ENCODE measurements around the gene NADSYN1. TPM values are rescaled to one million over a fixed set of nuclear protein-coding genes. Genes with fewer than 3 reads are reported as not detected.
A peak's percentile ranks its signal among the peaks of the same experiment; 100 is the strongest.
"Not testable (repeated sequence)": the region's sequence is repeated elsewhere in the genome, so short reads cannot be mapped to it uniquely, and the experiment has no call there.

Gene NADSYN1
- polyA plus RNA-seq, 3 donors = 44.1 to 162 (median 44.8) TPM

- intact Hi-C loops (cut with micrococcal nuclease); H3K4me3 ChIP-seq (replicated peaks in 1 of 3; ENCODE audit: low read depth in 2 of 3, low read length in 3 of 3); H3K27me3 Mint-ChIP-seq (ENCODE audit: low read depth in 3 of 3); H3K27ac Mint-ChIP-seq; DNase-seq; H3K36me3 Mint-ChIP-seq; H4K20me1 ChIP-seq (ENCODE audit: insufficient read depth, low read length); H3K4me3 Mint-ChIP-seq; H3K79me2 ChIP-seq (ENCODE audit: insufficient read depth, low read length); H3K4me2 ChIP-seq (replicated peaks; ENCODE audit: extremely low read depth, low read length, poor library complexity, severe bottlenecking); H3K27me3 ChIP-seq (ENCODE audit: control insufficient read depth in 2 of 2, insufficient read depth in 2 of 2, low read length in 2 of 2); H3K27ac ChIP-seq (ENCODE audit: low read depth in 1 of 2, low read length in 2 of 2); H3K36me3 ChIP-seq (replicated peaks in 1 of 2; ENCODE audit: control insufficient read depth in 1 of 2, insufficient read depth in 2 of 2, low read length in 2 of 2); H2AFZ ChIP-seq (ENCODE audit: insufficient read depth, low read depth, low read length, poor library complexity, severe bottlenecking); H3K9ac ChIP-seq (ENCODE audit: insufficient read depth, low read length, poor library complexity, severe bottlenecking): not testable (repeated sequence)
- peaks cover 5 to 19% (median 8%) of the 10 kb centered on the region in 7 donors for H3K9me3 Mint-ChIP-seq
- Histone ChIP-seq H3K4me1 (ENCODE audit: control insufficient read depth in 1 of 2, insufficient read depth in 2 of 2, low read length in 2 of 2) (peaks cover 9 to 13% of the 10 kb centered on the region in 2 donors), H3K9me3 (replicated peaks in 1 of 2; ENCODE audit: control insufficient read depth in 1 of 2, insufficient read depth in 1 of 2, low read length in 2 of 2) (peaks cover 0 to 16% of the 10 kb centered on the region in 2 donors)
- 99% methylated on average over 5 of the region's 9 CpGs for WGBS (ENCODE audit: insufficient coverage)
- H3K4me1 Mint-ChIP-seq = peaks cover 15% of the 10 kb centered on the region
Observed at GRCh38 chr11:71540521-71541304, 87.7 kb downstream of the NADSYN1 start.

- Histone ChIP-seq H3K9me3 (replicated peaks in 1 of 2; ENCODE audit: control insufficient read depth in 1 of 2, insufficient read depth in 1 of 2, low read length in 2 of 2) (peaks cover 0 to 31% of the 10 kb centered on the region in 2 donors), H3K9ac (ENCODE audit: insufficient read depth, low read length, poor library complexity, severe bottlenecking) (no peak overlapping the region), H3K79me2 (ENCODE audit: insufficient read depth, low read length) (no peaks in the 10 kb centered on the region), H3K36me3 (replicated peaks in 1 of 2; ENCODE audit: control insufficient read depth in 1 of 2, insufficient read depth in 2 of 2, low read length in 2 of 2) (no peaks in the 10 kb centered on the region), H3K27me3 (ENCODE audit: control insufficient read depth in 2 of 2, insufficient read depth in 2 of 2, low read length in 2 of 2) (no peaks in the 10 kb centered on the region), H3K4me3 (replicated peaks in 1 of 3; ENCODE audit: low read depth in 2 of 3, low read length in 3 of 3) (no peak overlapping the region), H3K27ac (ENCODE audit: low read depth in 1 of 2, low read length in 2 of 2) (no peak overlapping the region), H2AFZ (ENCODE audit: insufficient read depth, low read depth, low read length, poor library complexity, severe bottlenecking) (no peak overlapping the region), H3K4me2 (replicated peaks; ENCODE audit: extremely low read depth, low read length, poor library complexity, severe bottlenecking) (no peak overlapping the region), H3K4me1 (ENCODE audit: control insufficient read depth in 1 of 2, insufficient read depth in 2 of 2, low read length in 2 of 2) (peaks cover 9 to 13% of the 10 kb centered on the region in 2 donors), H4K20me1 (ENCODE audit: insufficient read depth, low read length) (no peaks in the 10 kb centered on the region)
- no peak for DNase-seq
- intact Hi-C loops (cut with micrococcal nuclease) = no loop called here
- Mint-ChIP-seq H3K9me3 (peaks cover 13 to 29% (median 15%) of the 10 kb centered on the region in 7 donors), H3K4me3 (no peak overlapping the region), H3K27ac (peak overlapping the region in 1 of 7 donors; percentile 13), H3K27me3 (ENCODE audit: low read depth in 3 of 3) (peaks cover 0 to 9% (median 2%) of the 10 kb centered on the region in 3 donors), H3K4me1 (peaks cover 15% of the 10 kb centered on the region), H3K36me3 (no peaks in the 10 kb centered on the region)
- TF ChIP-seq CTCF (IDR thresholded peaks at IDR 0.05) = no peak
- WGBS (ENCODE audit: insufficient coverage) = 98% methylated on average over 4 of the region's 7 CpGs
Observed at GRCh38 chr11:71542382-71542781, 89.4 kb downstream of the NADSYN1 start.

Data from CD14-positive monocyte (primary cell).